Heart left ventricle (tissue), 16 donors: Measurements from ENCODE around the gene LRBA. TPM values are rescaled to one million over a fixed set of nuclear protein-coding genes. Genes with fewer than 3 reads are reported as not detected.

ENCODE experiments used
- ATAC-seq, 4 donors: fragments of 200-7000 bp; cut with Tn5 transposase; one replicate each; pipeline ENCODE4 v1.9.1; 2020 to 2022; ENCODE audit warnings: moderate library complexity in 4 of 4, mild to moderate bottlenecking in 3 of 4, moderate number of reproducible peaks in 1 of 4
- DNase-seq, 5 donors: peaks; one replicate each; pipeline ENCODE4 v3.0.0-alpha.2; 2020
- H3K27ac ChIP-seq, 12 donors: fragments of 200-600 bp; sonication (generic) in 4 of 12; one replicate each; pipeline versions ENCODE4 v1.5.0 to v1.8.0; 2016 to 2022; ENCODE audit warnings: mild to moderate bottlenecking in 2 of 12
- H3K27me3 ChIP-seq, 9 donors: fragments of 200-600 bp; sonication (generic) in 2 of 9; one replicate each; pipeline versions ENCODE4 v1.5.1 to v1.8.0; 2016 to 2022; ENCODE audit warnings: mild to moderate bottlenecking in 3 of 9
- H3K36me3 ChIP-seq, 9 donors: fragments of 200-600 bp; sonication (generic) in 2 of 9; one replicate each; pipeline versions ENCODE4 v1.5.0 to v1.8.0; 2018 to 2022; ENCODE audit warnings: mild to moderate bottlenecking in 2 of 9
- H3K4me1 ChIP-seq, 12 donors: fragments of 200-600 bp; sonication (generic) in 4 of 12; one replicate each; pipeline versions ENCODE4 v1.5.0 to v1.8.0; 2016 to 2022; ENCODE audit warnings: mild to moderate bottlenecking in 3 of 12
- H3K4me3 ChIP-seq, 12 donors: fragments of 200-600 bp; sonication (generic) in 4 of 12; one replicate each; pipeline versions ENCODE4 v1.5.0 to v1.8.0; 2017 to 2022; ENCODE audit warnings: mild to moderate bottlenecking in 9 of 12, moderate library complexity in 4 of 12
- H3K9me3 ChIP-seq, 12 donors: fragments of 200-600 bp; sonication (generic) in 4 of 12; one replicate each; pipeline versions ENCODE4 v1.5.0 to v1.8.0; 2016 to 2022; ENCODE audit warnings: mild to moderate bottlenecking in 1 of 12
- CTCF ChIP-seq, 12 donors: fragments of 200-600 bp; sonication (generic) in 4 of 12; IDR thresholded peaks; one replicate each; pipeline versions ENCODE4 v1.5.0 to v1.8.0; 2018 to 2022; ENCODE audit warnings: antibody characterized with exemption in 12 of 12, mild to moderate bottlenecking in 5 of 12
- POLR2A ChIP-seq, 2 donors: fragments of 450-650 bp; IDR thresholded peaks; one replicate each; pipeline ENCODE4 v1.6.1; 2017; ENCODE audit warnings: antibody characterized with exemption in 2 of 2, mild to moderate bottlenecking in 2 of 2, moderate library complexity in 2 of 2
- WGBS, 4 donors: extraction: QIAGEN DNeasy Blood & Tissue Kit in 2 of 4; methylation state at CpG; one replicate each; pipeline versions ENCODE4 v1.1.5 to v1.1.7; 2013 to 2018; 5-methylcytosine and 5-hydroxymethylcytosine counted together
- intact Hi-C, 10 donors: fragments of 100-400 bp; cut with DNase I; formaldehyde crosslinking; loops; one replicate each; pipeline versions ENCODE4 v1.11.1 to v1.14.2; 2022
- polyA plus RNA-seq, 2 donors: library from polyadenylated mRNA; stranded (reverse); fragments of 200-250 nt; gene quantifications; one replicate each; pipeline ENCODE4 v1.2.3, GENCODE V29; 2013
- total RNA-seq, 9 donors: library from RNA; depleted of rRNA in 2 of 9; stranded (reverse); fragments of >200 nt in 2 of 9; fragmentation: NEBNext Ultra II Directional in 3 of 9; extraction: Animal tissue kit (Norgen Biotek cat#: 25700) in 3 of 9; gene quantifications; one replicate each; pipeline versions ENCODE4 v1.1.0 to v1.2.4, GENCODE V29; 2016 to 2023
- donor health status: ischemic (EF 13 %, LVEDD 7.1; RV severe dilation, severe dysfunction).
- donor health status: healthy with polysubstance abuse.
- donor health status: DM: no; HTN: yes; CAD: no.
- donor health status: DM: no; HTN: no; CAD: no.
- donor health status: ischemic (EF 25% LVEDD 6.9; RV normal size, moderate dysfunction).
- donor health status: ischemic (EF 25% LVEDD 5.7; RV mildly dilated, moderate dysfunction).
- donor health status: healthy.
- donor health status: DM: yes; HTN: yes; CAD: no.
- donor health status: ischemic (EF 35%, LVEDD 5.7; RV mildly dilated, moderate dysfunction).
- donor health status: nonischemic (EF 11% LVEDD 7.7; RV severe dilation, severe dysfunction).
- donor health status: DM: yes; HTN: yes; CAD: no.
- donor health status: PGD.
- donor health status: ischemic (EF 29% LVEDD 5.4; RV normal size, mild dysfunction).
- donor health status: nonischemic (EF 23%, LVEDD 6.1; RV moderate dilation, normal function).

LRBA gene
- total and polyA plus RNA-seq, 11 donors, result 6.5 to 35.1 (median 22.6) TPM

GRCh38 chr4:150419939-150420338 is 595.1 kb downstream of the LRBA start:
- no peak for DNase-seq
- no peak overlapping the region for H3K27ac ChIP-seq
- no peak for ATAC-seq
- H3K4me1 ChIP-seq, result no peaks in the 10 kb centered on the region
- 96 to 99% (median 97%) methylated on average over 4 of the region's 4 CpGs for WGBS, 4 donors
- no peak for TF ChIP-seq CTCF (IDR thresholded peaks at IDR 0.05)
- no peak for TF ChIP-seq POLR2A (IDR thresholded peaks at IDR 0.05)
- intact Hi-C loops, result no loop called here
- H3K27me3 ChIP-seq, result no peaks in the 10 kb centered on the region
- H3K4me3 ChIP-seq, result no peak overlapping the region
- no peaks in the 10 kb centered on the region for H3K9me3 ChIP-seq
- peaks cover 0 to 2% (median 0%) of the 10 kb centered on the region in 9 donors for H3K36me3 ChIP-seq

GRCh38 chr4:150418757-150419410 is 596.2 kb downstream of the LRBA start:
- H3K4me1 ChIP-seq, result no peaks in the 10 kb centered on the region
- ATAC-seq (no peak), DNase-seq (no peak)
- no peak overlapping the region for H3K27ac ChIP-seq
- no peaks in the 10 kb centered on the region for H3K9me3 ChIP-seq
- H3K36me3 ChIP-seq, result peaks cover 0 to 4% (median 0%) of the 10 kb centered on the region in 9 donors
- intact Hi-C loops, result no loop called here
- no peak overlapping the region for H3K4me3 ChIP-seq
- H3K27me3 ChIP-seq, result no peaks in the 10 kb centered on the region
- WGBS, 4 donors, result 91 to 98% (median 94%) methylated on average over 4 of the region's 4 CpGs
- TF ChIP-seq POLR2A (IDR thresholded peaks at IDR 0.05) (no peak), CTCF (IDR thresholded peaks at IDR 0.05) (no peak)

- no peak for ATAC-seq
- H3K27me3 ChIP-seq, result no peaks in the 10 kb centered on the region
- no peaks in the 10 kb centered on the region for H3K4me1 ChIP-seq
- DNase-seq, result no peak
- WGBS, 4 donors, result 73 to 83% (median 81%) methylated on average over 1 of the region's 1 CpG
- intact Hi-C loops, result no loop called here
- H3K27ac ChIP-seq, result no peak overlapping the region
- H3K9me3 ChIP-seq, result no peaks in the 10 kb centered on the region
- no peak for TF ChIP-seq POLR2A (IDR thresholded peaks at IDR 0.05)
- TF ChIP-seq CTCF (IDR thresholded peaks at IDR 0.05), result no peak
- H3K36me3 ChIP-seq, result peaks cover 0 to 4% (median 0%) of the 10 kb centered on the region in 9 donors
- H3K4me3 ChIP-seq, result no peak overlapping the region
Observed at GRCh38 chr4:150415213-150415612, 599.9 kb downstream of the LRBA start.

GRCh38 chr4:150411520-150411919 is 603.6 kb downstream of the LRBA start:
- WGBS, 4 donors, result 55 to 70% (median 64%) methylated on average over 4 of the region's 4 CpGs

More at GRCh38 chr4:150411520-150411919, 603.6 kb downstream of the LRBA start:
- intact Hi-C loops, result no loop called here
- no peaks in the 10 kb centered on the region for H3K27me3 ChIP-seq
- peaks cover 0 to 4% (median 0%) of the 10 kb centered on the region in 9 donors for H3K36me3 ChIP-seq
- no peak for ATAC-seq
- DNase-seq, result no peak
- no peak overlapping the region for H3K27ac ChIP-seq
- no peak overlapping the region for H3K4me3 ChIP-seq
- no peak for TF ChIP-seq POLR2A (IDR thresholded peaks at IDR 0.05)
- no peak for TF ChIP-seq CTCF (IDR thresholded peaks at IDR 0.05)
- no peaks in the 10 kb centered on the region for H3K4me1 ChIP-seq
- no peaks in the 10 kb centered on the region for H3K9me3 ChIP-seq
